ENCODE results near the gene PCSK4.

PCSK4 gene

GRCh38 chr19:1455002-1455335 lies 35.2 kb downstream of the PCSK4 start (continued):
- no peak for TF ChIP-seq ZNF175 (tag by site-specific recombination; IDR thresholded peaks at IDR 0.05)
- TF ChIP-seq, protein P1, sequence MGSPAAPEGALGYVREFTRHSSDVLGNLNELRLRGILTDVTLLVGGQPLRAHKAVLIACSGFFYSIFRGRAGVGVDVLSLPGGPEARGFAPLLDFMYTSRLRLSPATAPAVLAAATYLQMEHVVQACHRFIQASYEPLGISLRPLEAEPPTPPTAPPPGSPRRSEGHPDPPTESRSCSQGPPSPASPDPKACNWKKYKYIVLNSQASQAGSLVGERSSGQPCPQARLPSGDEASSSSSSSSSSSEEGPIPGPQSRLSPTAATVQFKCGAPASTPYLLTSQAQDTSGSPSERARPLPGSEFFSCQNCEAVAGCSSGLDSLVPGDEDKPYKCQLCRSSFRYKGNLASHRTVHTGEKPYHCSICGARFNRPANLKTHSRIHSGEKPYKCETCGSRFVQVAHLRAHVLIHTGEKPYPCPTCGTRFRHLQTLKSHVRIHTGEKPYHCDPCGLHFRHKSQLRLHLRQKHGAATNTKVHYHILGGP (tag by site-specific recombination; IDR thresholded peaks at IDR 0.05): no peak
- no peak for TF ChIP-seq PRDM4 (tag by site-specific recombination; IDR thresholded peaks at IDR 0.05)
- TF ChIP-seq, protein P2, sequence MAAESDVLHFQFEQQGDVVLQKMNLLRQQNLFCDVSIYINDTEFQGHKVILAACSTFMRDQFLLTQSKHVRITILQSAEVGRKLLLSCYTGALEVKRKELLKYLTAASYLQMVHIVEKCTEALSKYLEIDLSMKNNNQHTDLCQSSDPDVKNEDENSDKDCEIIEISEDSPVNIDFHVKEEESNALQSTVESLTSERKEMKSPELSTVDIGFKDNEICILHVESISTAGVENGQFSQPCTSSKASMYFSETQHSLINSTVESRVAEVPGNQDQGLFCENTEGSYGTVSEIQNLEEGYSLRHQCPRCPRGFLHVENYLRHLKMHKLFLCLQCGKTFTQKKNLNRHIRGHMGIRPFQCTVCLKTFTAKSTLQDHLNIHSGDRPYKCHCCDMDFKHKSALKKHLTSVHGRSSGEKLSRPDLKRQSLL (tag by site-specific recombination; IDR thresholded peaks at IDR 0.05): peak; percentile 68
- peak; percentile 49; the same call in 1 of the 2 replicates for TF ChIP-seq ZNF394 (tag by site-specific recombination; IDR thresholded peaks at IDR 0.05; ENCODE audit: borderline replicate concordance)
- no peak for TF ChIP-seq ZNF391 (tag by site-specific recombination; IDR thresholded peaks at IDR 0.05; ENCODE audit: borderline replicate concordance, low read depth)
- no peak for TF ChIP-seq ZNF311 (tag by site-specific recombination; IDR thresholded peaks at IDR 0.05; ENCODE audit: borderline replicate concordance)
- TF ChIP-seq GLIS1 (tag by site-specific recombination; IDR thresholded peaks at IDR 0.05): no peak
- TF ChIP-seq ZFHX2 (tag by site-specific recombination; conservative IDR thresholded peaks at IDR 0.05): no peak

DNA sequence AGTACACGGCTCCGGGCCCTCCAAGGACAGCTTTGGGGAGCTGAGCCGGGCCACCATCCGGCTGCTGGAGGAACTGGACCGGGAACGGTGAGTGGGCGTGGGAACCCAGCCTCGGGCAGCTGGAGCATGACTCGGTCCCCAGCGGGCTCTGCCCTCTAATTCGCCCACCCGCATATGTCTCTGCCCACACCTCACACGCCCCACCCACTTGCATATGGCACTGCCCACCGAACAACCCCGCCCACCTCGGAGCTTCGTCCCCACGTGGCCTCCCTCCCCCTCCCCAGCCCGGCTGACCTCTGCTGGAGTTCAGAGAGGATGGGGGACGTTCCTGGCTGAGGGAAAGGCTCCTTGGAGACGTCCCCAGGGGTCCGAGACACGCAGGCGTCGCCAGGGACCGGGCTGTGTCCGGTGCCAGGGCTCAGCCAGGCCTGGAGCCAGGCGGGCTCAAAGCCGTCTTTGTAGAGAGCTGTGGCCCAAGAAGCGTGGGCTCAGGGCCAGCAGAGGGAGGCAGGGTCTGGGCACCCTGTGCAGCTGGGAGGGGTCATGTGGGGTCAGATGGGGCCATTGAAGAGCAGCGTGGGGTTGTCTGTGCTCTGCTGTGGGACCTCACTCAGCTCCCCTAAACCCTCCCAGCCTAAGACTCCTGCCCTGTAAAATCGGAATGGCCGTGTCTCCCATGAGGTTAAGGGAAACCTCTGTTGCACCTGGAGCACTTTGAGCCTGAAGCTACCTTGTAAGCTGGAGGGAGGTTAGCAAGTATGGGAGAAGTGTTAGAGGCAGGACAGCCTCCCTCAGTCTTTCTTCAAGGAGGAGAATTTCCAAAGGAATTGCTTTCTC lies 36.4 kb downstream of the PCSK4 start:
- ChIA-PET POLR2A (interaction anchor here (0.8 to 2.1 kb wide), 3 partner anchors 10 to 13 kb away, joined by 4 to 10 read pairs (median 4); no protein-coding TSS in a partner anchor), CTCF (interaction anchor here (0.9 to 3.3 kb wide), 3 partner anchors 9 to 15 kb away, joined by 3 to 21 read pairs (median 3); no protein-coding TSS in a partner anchor)
- no peak overlapping the region for H3K27ac ChIP-seq (ENCODE audit: extremely low read depth, low read depth, low read length)
- H3K4me3 ChIP-seq (ENCODE audit: low read depth, low read length): no peak overlapping the region
- H3K4me1 ChIP-seq (ENCODE audit: control insufficient read depth, insufficient read depth, low read length): no peaks in the 10 kb centered on the region
- H3K9me3 ChIP-seq (ENCODE audit: control insufficient read depth, insufficient read depth, low read depth, low read length): no peaks in the 10 kb centered on the region
- no peaks in the 10 kb centered on the region for H3K36me3 ChIP-seq (ENCODE audit: control insufficient read depth in 2 of 2, insufficient read depth in 1 of 2, low read length in 2 of 2)
- TF ChIP-seq GFI1B (tag by site-specific recombination; IDR thresholded peaks at IDR 0.05) (no peak), ZNF302 (tag by site-specific recombination; IDR thresholded peaks at IDR 0.05; ENCODE audit: low read depth) (no peak), ZBTB48 (tag by site-specific recombination; IDR thresholded peaks at IDR 0.05) (peak; percentile 88), ZSCAN30 (tag by site-specific recombination; IDR thresholded peaks at IDR 0.05) (0 out of 2 replicates have a peak, but pooled peaks have one; percentile 14), KLF10 (tag by site-specific recombination; IDR thresholded peaks at IDR 0.05) (0 out of 2 replicates have a peak, but pooled peaks have one; percentile 10), PATZ1 (tag by site-specific recombination; IDR thresholded peaks at IDR 0.05) (peak; percentile 48), ZNF394 (tag by site-specific recombination; IDR thresholded peaks at IDR 0.05; ENCODE audit: borderline replicate concordance) (peak; percentile 27; the same call in 1 of the 2 replicates), ZNF843 (tag by site-specific recombination; IDR thresholded peaks at IDR 0.05) (0 out of 2 replicates have a peak, but pooled peaks have one; percentile 4), ZNF341 (tag by site-specific recombination; IDR thresholded peaks at IDR 0.05; ENCODE audit: low read depth) (peak; percentile 35; the same call in 1 of the 2 replicates), SP3 (tag by site-specific recombination; IDR thresholded peaks at IDR 0.05) (peak; percentile 70), ZNF76 (tag by site-specific recombination; IDR thresholded peaks at IDR 0.05; ENCODE audit: borderline replicate concordance, low read depth) (no peak), BCL11B (tag by site-specific recombination; IDR thresholded peaks at IDR 0.05; ENCODE audit: low read depth) (0 out of 2 replicates have a peak, but pooled peaks have one; percentile 43), ZNF571 (tag by site-specific recombination; IDR thresholded peaks at IDR 0.05) (no peak), ZNF529 (tag by site-specific recombination; IDR thresholded peaks at IDR 0.05; ENCODE audit: insufficient replicate concordance) (no peak), KLF9 (tag by site-specific recombination; IDR thresholded peaks at IDR 0.05; ENCODE audit: low read depth) (peak; percentile 92), ZNF19 (tag by site-specific recombination; IDR thresholded peaks at IDR 0.05; ENCODE audit: low read depth) (no peak)
- TF ChIP-seq, protein P3, sequence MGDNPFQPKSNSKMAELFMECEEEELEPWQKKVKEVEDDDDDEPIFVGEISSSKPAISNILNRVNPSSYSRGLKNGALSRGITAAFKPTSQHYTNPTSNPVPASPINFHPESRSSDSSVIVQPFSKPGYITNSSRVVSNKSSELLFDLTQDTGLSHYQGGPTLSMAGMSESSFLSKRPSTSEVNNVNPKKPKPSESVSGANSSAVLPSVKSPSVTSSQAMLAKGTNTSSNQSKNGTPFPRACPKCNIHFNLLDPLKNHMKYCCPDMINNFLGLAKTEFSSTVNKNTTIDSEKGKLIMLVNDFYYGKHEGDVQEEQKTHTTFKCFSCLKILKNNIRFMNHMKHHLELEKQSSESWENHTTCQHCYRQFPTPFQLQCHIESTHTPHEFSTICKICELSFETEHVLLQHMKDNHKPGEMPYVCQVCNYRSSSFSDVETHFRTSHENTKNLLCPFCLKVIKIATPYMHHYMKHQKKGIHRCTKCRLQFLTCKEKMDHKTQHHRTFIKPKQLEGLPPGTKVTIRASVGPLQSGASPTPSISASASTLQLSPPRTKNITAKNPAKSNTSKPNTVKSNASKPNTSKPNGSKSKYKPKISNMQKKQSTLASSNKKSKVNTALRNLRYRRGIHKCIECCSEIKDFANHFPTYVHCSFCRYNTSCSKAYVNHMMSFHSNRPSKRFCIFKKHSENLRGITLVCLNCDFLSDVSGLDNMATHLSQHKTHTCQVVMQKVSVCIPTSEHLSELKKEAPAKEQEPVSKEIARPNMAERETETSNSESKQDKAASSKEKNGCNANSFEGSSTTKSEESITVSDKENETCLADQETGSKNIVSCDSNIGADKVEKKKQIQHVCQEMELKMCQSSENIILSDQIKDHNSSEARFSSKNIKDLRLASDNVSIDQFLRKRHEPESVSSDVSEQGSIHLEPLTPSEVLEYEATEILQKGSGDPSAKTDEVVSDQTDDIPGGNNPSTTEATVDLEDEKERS (tag by site-specific recombination; IDR thresholded peaks at IDR 0.05): peak; percentile 17; the same call in 1 of the 2 replicates

Data from HEK293 (cell line).